HUES48 (cell line): ENCODE data around the gene GAK.

Experiments used
- H3K27ac ChIP-seq: one replicate; pipeline ENCODE4 v1.7.0; 2013; ENCODE audit warnings: low read depth, low read length, inconsistent platforms
- H3K27me3 ChIP-seq: 2 replicates; pipeline ENCODE4 v1.6.1; 2013; ENCODE audit warnings: mild to moderate bottlenecking, low read length; ENCODE audit not compliant: control insufficient read depth, insufficient read depth
- H3K36me3 ChIP-seq: 2 replicates; pipeline ENCODE4 v1.6.1; 2013; ENCODE audit warnings: low read length; ENCODE audit not compliant: control insufficient read depth, insufficient read depth
- H3K4me1 ChIP-seq: 2 replicates; pipeline ENCODE4 v1.6.1; 2013; ENCODE audit warnings: mild to moderate bottlenecking, low read length; ENCODE audit not compliant: control insufficient read depth, insufficient read depth
- H3K4me3 ChIP-seq: 2 replicates; pipeline ENCODE4 v1.5.1; 2013; ENCODE audit warnings: mild to moderate bottlenecking, low read depth, low read length
- H3K9ac ChIP-seq: 2 replicates; pipeline ENCODE4 v1.6.1; 2013; ENCODE audit warnings: mild to moderate bottlenecking, low read depth, low read length, moderate library complexity
- H3K9me3 ChIP-seq: 2 replicates; pipeline ENCODE4 v1.6.1; 2013; ENCODE audit warnings: low read length; ENCODE audit not compliant: control insufficient read depth, insufficient read depth

Gene GAK

GRCh38 chr4:890036-890695 is 42.0 kb downstream of the GAK start:
- Histone ChIP-seq H3K36me3 (peaks cover 37% of the 10 kb centered on the region), H3K9me3 (peaks cover 3% of the 10 kb centered on the region; the same call in 1 of the 2 replicates), H3K27ac (no peak overlapping the region), H3K4me1 (no peaks in the 10 kb centered on the region), H3K9ac (no peak overlapping the region), H3K27me3 (no peaks in the 10 kb centered on the region), H3K4me3 (no peak overlapping the region)

GRCh38 chr4:889516-889915 is 42.6 kb downstream of the GAK start:
- H3K4me1 ChIP-seq: no peaks in the 10 kb centered on the region
- H3K36me3 ChIP-seq: peaks cover 34% of the 10 kb centered on the region

GRCh38 chr4:888029-888428 is 44.1 kb downstream of the GAK start:
- Histone ChIP-seq H3K4me3 (no peak overlapping the region), H3K27me3 (no peaks in the 10 kb centered on the region), H3K9ac (no peak overlapping the region), H3K9me3 (peaks cover 3% of the 10 kb centered on the region; the same call in 1 of the 2 replicates), H3K4me1 (no peaks in the 10 kb centered on the region), H3K27ac (no peak overlapping the region), H3K36me3 (peaks cover 38% of the 10 kb centered on the region)

More at GRCh38 chr4:889516-889915, 42.6 kb downstream of the GAK start:
- peaks cover 3% of the 10 kb centered on the region; the same call in 1 of the 2 replicates for H3K9me3 ChIP-seq
- H3K9ac ChIP-seq: no peak overlapping the region
- H3K4me3 ChIP-seq: no peak overlapping the region
- no peak overlapping the region for H3K27ac ChIP-seq
- H3K27me3 ChIP-seq: no peaks in the 10 kb centered on the region

- H3K27ac ChIP-seq: no peak overlapping the region
- no peaks in the 10 kb centered on the region for H3K27me3 ChIP-seq
- peaks cover 3% of the 10 kb centered on the region; the same call in 1 of the 2 replicates for H3K9me3 ChIP-seq
- H3K36me3 ChIP-seq: peaks cover 42% of the 10 kb centered on the region
- H3K4me1 ChIP-seq: no peaks in the 10 kb centered on the region
- no peak overlapping the region for H3K4me3 ChIP-seq
- H3K9ac ChIP-seq: no peak overlapping the region
Measured at GRCh38 chr4:887034-887763, 44.9 kb downstream of the GAK start.

GRCh38 chr4:886244-886643 is 45.9 kb downstream of the GAK start:
- H3K4me1 ChIP-seq: no peaks in the 10 kb centered on the region
- peaks cover 52% of the 10 kb centered on the region for H3K36me3 ChIP-seq
- H3K9ac ChIP-seq: no peak overlapping the region
- H3K4me3 ChIP-seq: no peak overlapping the region
- H3K27me3 ChIP-seq: no peaks in the 10 kb centered on the region
- H3K9me3 ChIP-seq: peaks cover 3% of the 10 kb centered on the region; the same call in 1 of the 2 replicates
- H3K27ac ChIP-seq: no peak overlapping the region

- peaks cover 57% of the 10 kb centered on the region for H3K36me3 ChIP-seq
- no peak overlapping the region for H3K27ac ChIP-seq
- H3K9me3 ChIP-seq: peaks cover 3% of the 10 kb centered on the region; the same call in 1 of the 2 replicates
- no peak overlapping the region for H3K4me3 ChIP-seq
- no peaks in the 10 kb centered on the region for H3K4me1 ChIP-seq
- H3K9ac ChIP-seq: no peak overlapping the region
- no peaks in the 10 kb centered on the region for H3K27me3 ChIP-seq
Measured at GRCh38 chr4:885353-885752, 46.8 kb downstream of the GAK start.

- Histone ChIP-seq H3K27ac (no peak overlapping the region), H3K4me1 (no peaks in the 10 kb centered on the region), H3K9ac (no peak overlapping the region), H3K36me3 (peaks cover 57% of the 10 kb centered on the region), H3K27me3 (no peaks in the 10 kb centered on the region), H3K4me3 (no peak overlapping the region), H3K9me3 (peaks cover 3% of the 10 kb centered on the region; the same call in 1 of the 2 replicates)
Measured at GRCh38 chr4:884896-885295, 47.2 kb downstream of the GAK start.

GRCh38 chr4:884259-884658 is 47.9 kb downstream of the GAK start:
- Histone ChIP-seq H3K4me1 (no peaks in the 10 kb centered on the region), H3K36me3 (peaks cover 60% of the 10 kb centered on the region), H3K27me3 (no peaks in the 10 kb centered on the region), H3K9me3 (peaks cover 3% of the 10 kb centered on the region; the same call in 1 of the 2 replicates), H3K4me3 (no peak overlapping the region), H3K9ac (no peak overlapping the region), H3K27ac (no peak overlapping the region)

- Histone ChIP-seq H3K27me3 (no peaks in the 10 kb centered on the region), H3K27ac (no peak overlapping the region), H3K4me1 (no peaks in the 10 kb centered on the region), H3K4me3 (no peak overlapping the region), H3K9me3 (peaks cover 3% of the 10 kb centered on the region; the same call in 1 of the 2 replicates), H3K36me3 (peaks cover 64% of the 10 kb centered on the region), H3K9ac (no peak overlapping the region)
Measured at GRCh38 chr4:883377-884095, 48.6 kb downstream of the GAK start.

- no peaks in the 10 kb centered on the region for H3K27me3 ChIP-seq
- H3K36me3 ChIP-seq: peaks cover 63% of the 10 kb centered on the region
- H3K4me1 ChIP-seq: no peaks in the 10 kb centered on the region
Measured at GRCh38 chr4:882646-883045, 49.5 kb downstream of the GAK start.

More at GRCh38 chr4:882646-883045, 49.5 kb downstream of the GAK start:
- Histone ChIP-seq H3K4me3 (no peak overlapping the region), H3K27ac (no peak overlapping the region), H3K9me3 (peaks cover under 1% of the 10 kb centered on the region; the same call in 1 of the 2 replicates), H3K9ac (no peak overlapping the region)
